SK-N-SH (cell line): ENCODE measurements around the gene KDM2A. TPM values are rescaled to one million over a fixed set of nuclear protein-coding genes. Genes with fewer than 3 reads are reported as not detected.

Source experiments
- CTCF ChIA-PET: fragments of 300-600, 350-600 bp; formaldehyde crosslinking; extraction: SDS; loops from one replicate; lab custom pipeline; 2021; lab: Yijun Ruan, JAX
- POLR2A ChIA-PET: fragments of 350-600 bp; sonication (Branson Sonifier 250); formaldehyde crosslinking; extraction: SDS; loops from one replicate; lab custom pipeline; 2020; ENCODE audit warnings: antibody characterized with exemption, inconsistent platforms; lab: Yijun Ruan, JAX
- DNase-seq: peaks from one replicate; pipeline ENCODE4 v3.0.0; 2012
- H2AFZ ChIP-seq: fragments of 200-600 bp; sonication (generic); 2 replicates; pipeline ENCODE4 v1.8.1; 2016; ENCODE audit warnings: antibody characterized with exemption, mild to moderate bottlenecking, low read depth
- H3F3A ChIP-seq: fragments of 200-600 bp; sonication (generic); replicated peaks from 2 replicates; pipeline ENCODE3; 2016; ENCODE audit warnings: antibody characterized with exemption, mild to moderate bottlenecking; ENCODE audit not compliant: insufficient read depth
- H3K27ac ChIP-seq, 2 experiments: fragments of 200-500 bp in 1 of 2; fragments of 200-600 bp in 1 of 2; sonication (Bioruptor generic) in 1 of 2; sonication (generic), shearing (Covaris generic) in 1 of 2; 2 replicates each; pipeline versions ENCODE4 v1.5.1 to v1.6.1; 2014 to 2016; ENCODE audit warnings: low read depth in 2 of 2, inconsistent platforms in 1 of 2, low read length in 1 of 2, mild to moderate bottlenecking in 1 of 2, mixed read lengths in 1 of 2
- H3K27me3 ChIP-seq: fragments of 200-600 bp; sonication (generic), shearing (Covaris generic); 2 replicates; pipeline ENCODE4 v1.6.1; 2016; ENCODE audit warnings: mixed run types; ENCODE audit not compliant: insufficient read depth
- H3K36me3 ChIP-seq, 2 experiments: fragments of 200-500 bp in 1 of 2; fragments of 200-600 bp in 1 of 2; sonication (Bioruptor generic) in 1 of 2; sonication (generic) in 1 of 2; replicated peaks in 1 of 2; 2 replicates each; pipeline versions ENCODE3 to v1.5.1; 2014 to 2016; ENCODE audit warnings: low read length in 1 of 2, mild to moderate bottlenecking in 1 of 2; ENCODE audit not compliant: insufficient read depth in 2 of 2, control insufficient read depth in 1 of 2
- H3K4me1 ChIP-seq, 2 experiments: fragments of 200-500 bp in 1 of 2; fragments of 200-600 bp in 1 of 2; sonication (Bioruptor generic) in 1 of 2; sonication (generic), shearing (Covaris generic) in 1 of 2; 2 replicates each; pipeline versions ENCODE4 v1.5.1 to v1.6.1; 2014 to 2016; ENCODE audit warnings: low read depth in 1 of 2, low read length in 1 of 2, mixed run types in 1 of 2; ENCODE audit not compliant: insufficient read depth in 2 of 2, control insufficient read depth in 1 of 2
- H3K4me2 ChIP-seq: fragments of 200-600 bp; sonication (generic), shearing (Covaris generic); 2 replicates; pipeline ENCODE4 v1.6.1; 2017; ENCODE audit warnings: mixed run types
- H3K4me3 ChIP-seq, 2 experiments: fragments of 200-500 bp in 1 of 2; fragments of 200-600 bp in 1 of 2; sonication (Bioruptor generic) in 1 of 2; sonication (generic), shearing (Covaris generic) in 1 of 2; 2 replicates each; pipeline versions ENCODE4 v1.5.1 to v1.8.1; 2014 to 2016; ENCODE audit warnings: low read depth in 2 of 2, inconsistent platforms in 1 of 2, low read length in 1 of 2, mild to moderate bottlenecking in 1 of 2, mixed read lengths in 1 of 2, moderate library complexity in 1 of 2
- H3K79me2 ChIP-seq: fragments of 200-600 bp; sonication (generic); 2 replicates; pipeline ENCODE4 v1.8.1; 2017; ENCODE audit warnings: mild to moderate bottlenecking; ENCODE audit not compliant: insufficient read depth
- H3K9ac ChIP-seq: fragments of 200-600 bp; sonication (generic); 2 replicates; pipeline ENCODE4 v1.6.1; 2017; ENCODE audit warnings: mixed run types
- H3K9me2 ChIP-seq: fragments of 200-600 bp; sonication (generic); 2 replicates; pipeline ENCODE4 v1.6.1; 2017; ENCODE audit warnings: mixed run types
- H3K9me3 ChIP-seq: fragments of 200-600 bp; sonication (generic); 2 replicates; pipeline ENCODE4 v1.6.1; 2017; ENCODE audit warnings: mixed run types, mild to moderate bottlenecking, moderate library complexity
- H4K20me1 ChIP-seq: fragments of 200-600 bp; sonication (generic); 2 replicates; pipeline ENCODE4 v1.6.1; 2017; ENCODE audit warnings: mild to moderate bottlenecking, mixed run types; ENCODE audit not compliant: insufficient read depth
- CHD2 ChIP-seq: fragments of 150-350 bp; IDR thresholded peaks from 2 replicates; pipeline ENCODE4 v1.6.1; 2018; ENCODE audit warnings: low read length; ENCODE audit not compliant: partially characterized antibody
- EP300 ChIP-seq, 2 experiments: IDR thresholded peaks; 2 replicates each; pipeline versions ENCODE4 v1.4.0 to v1.6.1; 2012; ENCODE audit warnings: borderline replicate concordance in 1 of 2, low read depth in 1 of 2, low read length in 1 of 2
- EZH2phosphoT487 ChIP-seq: fragments of 200-600 bp; sonication (generic); IDR thresholded peaks from 2 replicates; pipeline ENCODE4 v1.6.1; 2017; ENCODE audit warnings: low read depth, mixed run types, mild to moderate bottlenecking, antibody characterized with exemption, moderate library complexity, borderline replicate concordance
- FOSL2 ChIP-seq: IDR thresholded peaks from 2 replicates; pipeline ENCODE4 v1.4.0; 2012; ENCODE audit warnings: low read depth, mild to moderate bottlenecking, moderate library complexity, borderline replicate concordance
- FOXJ3 ChIP-seq: sonication (generic); formaldehyde crosslinking; IDR thresholded peaks from 2 replicates; pipeline ENCODE4 v1.5.1; 2020; ENCODE audit warnings: mild to moderate bottlenecking, missing genetic modification reagents
- FOXM1 ChIP-seq: IDR thresholded peaks from 2 replicates; pipeline ENCODE4 v1.4.0; 2012; ENCODE audit warnings: low read depth, mild to moderate bottlenecking
- GATA2 ChIP-seq: sonication (generic); formaldehyde crosslinking; IDR thresholded peaks from 2 replicates; pipeline ENCODE4 v1.5.0; 2020; ENCODE audit warnings: mild to moderate bottlenecking, missing genetic modification reagents
- IRF3 ChIP-seq: fragments of 150-350 bp; IDR thresholded peaks from 2 replicates; pipeline ENCODE4 v1.6.1; 2016; ENCODE audit warnings: mild to moderate bottlenecking, low read depth, low read length
- JUND ChIP-seq: IDR thresholded peaks from 2 replicates; pipeline ENCODE4 v1.4.0; 2012
- MAX ChIP-seq: IDR thresholded peaks from 2 replicates; pipeline ENCODE4 v1.4.0; 2012; ENCODE audit warnings: low read depth
- MEF2A ChIP-seq: IDR thresholded peaks from 2 replicates; pipeline ENCODE4 v1.4.0; 2012; ENCODE audit warnings: low read depth, borderline replicate concordance
- MXI1 ChIP-seq: IDR thresholded peaks from 2 replicates; pipeline ENCODE4 v1.6.1; 2012; ENCODE audit warnings: mild to moderate bottlenecking, low read depth, low read length, improper control_type of control experiment
- NRF1 ChIP-seq: IDR thresholded peaks from 2 replicates; pipeline ENCODE4 v1.6.1; 2012; ENCODE audit warnings: low read depth, mild to moderate bottlenecking, low read length
- POLR2AphosphoS5 ChIP-seq: IDR thresholded peaks from 2 replicates; pipeline ENCODE4 v1.6.1; 2012; ENCODE audit warnings: low read depth, low read length
- RAD21 ChIP-seq: IDR thresholded peaks from 2 replicates; pipeline ENCODE4 v1.6.1; 2012; ENCODE audit warnings: mild to moderate bottlenecking, low read length
- RCOR1 ChIP-seq: fragments of 150-350 bp; IDR thresholded peaks from 2 replicates; pipeline ENCODE4 v1.6.1; 2017; ENCODE audit warnings: antibody characterized with exemption, low read length
- REST ChIP-seq: IDR thresholded peaks from 2 replicates; pipeline ENCODE4 v1.6.1; 2012; ENCODE audit warnings: mild to moderate bottlenecking, low read depth, low read length, moderate library complexity
- RFX5 ChIP-seq: IDR thresholded peaks from 2 replicates; pipeline ENCODE4 v1.6.1; 2012; ENCODE audit warnings: mild to moderate bottlenecking, improper control_type of control experiment, low read length
- SIN3A ChIP-seq: IDR thresholded peaks from 2 replicates; pipeline ENCODE4 v1.6.1; 2012; ENCODE audit warnings: low read depth, mild to moderate bottlenecking, low read length, moderate library complexity, borderline replicate concordance
- TCF12 ChIP-seq: IDR thresholded peaks from 2 replicates; pipeline ENCODE4 v1.4.0; 2012
- YY1 ChIP-seq: IDR thresholded peaks from 2 replicates; pipeline ENCODE4 v1.4.0; 2012; ENCODE audit warnings: low read depth, mild to moderate bottlenecking
- WGBS: methylation state at CpG from one replicate; pipeline ENCODE4 v1.1.6; 2017; ENCODE audit warnings: low lambda C conversion rate; 5-methylcytosine and 5-hydroxymethylcytosine counted together
- polyA plus RNA-seq, 3 experiments: library from polyadenylated mRNA; depleted of rRNA; stranded (reverse); fragments of >200 nt; gene quantifications; 2 replicates each; pipeline ENCODE4 v1.2.3, GENCODE V29; 2012

The KDM2A gene
- polyA plus RNA-seq, 1 of the 3 experiments (the other 2 are of a cell fraction), result 28.4 TPM

DNA sequence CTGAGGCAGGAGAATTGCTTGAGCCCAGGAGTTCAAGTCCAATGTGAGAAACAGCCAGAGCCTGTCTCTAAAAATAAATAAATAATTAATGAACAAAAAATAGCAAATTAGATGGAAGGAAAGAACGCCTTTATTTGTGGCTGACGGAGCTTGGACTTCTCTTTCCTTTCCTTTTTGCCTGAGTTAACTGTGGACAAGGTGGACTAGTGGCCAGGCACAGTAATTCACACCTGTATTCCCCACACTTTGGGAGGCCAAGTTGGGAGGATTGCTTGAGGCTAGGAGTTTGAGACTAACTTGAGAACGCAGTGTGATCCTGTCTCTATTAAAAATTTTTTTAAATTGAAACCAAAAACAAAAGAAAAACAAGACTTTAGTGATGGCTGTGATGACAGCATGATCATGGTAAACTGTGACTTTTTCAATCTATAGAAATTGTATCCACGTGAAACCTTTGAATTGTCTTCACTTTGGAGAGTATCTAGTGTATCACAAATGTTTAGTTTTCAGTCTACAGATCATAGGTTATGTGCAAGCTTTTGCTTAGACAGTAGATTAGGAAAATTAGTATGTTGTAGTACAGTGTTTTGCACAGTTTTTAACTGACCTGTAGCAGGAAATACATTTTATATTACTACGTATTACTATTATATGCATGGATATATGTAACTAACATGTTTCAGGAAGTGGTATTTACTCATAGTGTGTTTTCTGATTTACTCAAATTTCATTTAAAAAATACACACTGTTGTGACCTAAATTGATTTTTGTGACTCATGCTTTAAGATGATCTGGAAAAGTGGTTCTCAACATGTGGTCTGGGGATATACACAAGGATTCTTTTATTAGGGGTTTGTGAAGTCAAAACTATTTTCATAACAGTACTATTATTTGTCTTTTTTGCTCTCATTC, 42.1 kb downstream of the KDM2A start:
- H3K4me2 ChIP-seq, result no peak overlapping the region
- H3K4me3 ChIP-seq, result no peak overlapping the region
- DNase-seq, result no peak
- no peak overlapping the region for H2AFZ ChIP-seq
- H3K27me3 ChIP-seq, result no peaks in the 10 kb centered on the region
- CTCF ChIA-PET, result interaction anchor here (0.6 to 2.4 kb wide), 5 partner anchors 12 to 78 kb away, joined by 3 to 7 read pairs (median 3); no protein-coding TSS in a partner anchor
- H3K79me2 ChIP-seq, result peaks cover 97% of the 10 kb centered on the region
- POLR2A ChIA-PET, result interaction anchor here (0.5 kb wide), 1 partner anchor 69 kb away, joined by 3 read pairs; no protein-coding TSS in a partner anchor
- TF ChIP-seq RAD21 (no peak), JUND (peak; percentile 14; the same call in 1 of the 2 replicates), POLR2AphosphoS5 (no peak), FOSL2 (peak; percentile 14; the same call in 1 of the 2 replicates), FOXJ3 (CRISPR knock-in tag) (no peak)
- TF ChIP-seq, all 33 proteins: peak for 2
- Histone ChIP-seq H3K9me2 (no peaks in the 10 kb centered on the region), H3K9ac (no peak overlapping the region), H3K4me1 (peaks cover 2 to 34% of the 10 kb centered on the region in 2 experiments; a peak in 3 of 4 replicates), H3K27ac (peak overlapping the region in 1 of 2 experiments; percentile 35; a peak in 2 of 4 replicates), H3K36me3 (peaks cover 0 to 6% of the 10 kb centered on the region in 2 experiments), H4K20me1 (peaks cover 65% of the 10 kb centered on the region), H3F3A (peaks cover 30% of the 10 kb centered on the region), H3K9me3 (no peaks in the 10 kb centered on the region)
- WGBS, result 86% methylated on average over 5 of the region's 5 CpGs

DNA sequence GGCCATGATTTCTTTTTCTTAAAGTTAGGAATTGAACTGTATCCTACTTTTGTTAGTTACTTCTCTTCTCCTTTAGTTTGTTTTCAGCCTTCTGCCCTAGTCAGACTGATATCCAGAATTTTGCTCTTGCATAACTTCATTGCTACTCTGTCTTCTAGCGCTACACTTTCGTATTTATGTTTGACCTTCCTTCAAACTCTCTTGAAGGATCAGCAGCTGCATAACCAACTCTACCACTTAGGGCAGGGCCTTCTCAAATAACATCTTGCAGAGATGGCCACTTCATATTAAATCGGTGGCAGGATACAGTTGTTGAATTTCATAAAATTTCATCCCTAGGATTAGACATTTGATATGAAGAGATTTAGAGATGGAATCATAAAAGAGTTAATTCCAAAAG, 43.9 kb downstream of the KDM2A start:
- H3K36me3 ChIP-seq, result peaks cover 0 to 6% of the 10 kb centered on the region in 2 experiments
- H3K4me2 ChIP-seq, result no peak overlapping the region
- no peak overlapping the region for H3K9ac ChIP-seq
- H4K20me1 ChIP-seq, result peaks cover 62% of the 10 kb centered on the region
- H3K9me3 ChIP-seq, result no peaks in the 10 kb centered on the region
- H3K27me3 ChIP-seq, result no peaks in the 10 kb centered on the region
- peaks cover 2 to 42% of the 10 kb centered on the region in 2 experiments; a peak in 3 of 4 replicates for H3K4me1 ChIP-seq
- ChIA-PET POLR2A (no interaction called here), CTCF (interaction anchor here (1.3 kb wide), 1 partner anchor 82 kb away, joined by 4 read pairs; no protein-coding TSS in a partner anchor)
- TF ChIP-seq MAX (no peak), MEF2A (no peak), IRF3 (no peak), FOXJ3 (CRISPR knock-in tag) (no peak), MXI1 (no peak), CHD2 (no peak), EZH2phosphoT487 (no peak), FOXM1 (no peak), TCF12 (no peak), RCOR1 (no peak), SIN3A (no peak), EP300 (IDR thresholded peaks at IDR 0.05; ENCODE audit: borderline replicate concordance in 1 of 2, low read depth in 1 of 2, low read length in 1 of 2) (no peak), JUND (no peak), GATA2 (CRISPR knock-in tag) (no peak), RFX5 (no peak), REST (no peak), YY1 (no peak), NRF1 (no peak)
- WGBS, result 97% methylated on average over 3 of the region's 3 CpGs
- no peak overlapping the region for H3K4me3 ChIP-seq
- no peak for DNase-seq
- H2AFZ ChIP-seq, result no peak overlapping the region
- peaks cover 94% of the 10 kb centered on the region for H3K79me2 ChIP-seq
- H3K27ac ChIP-seq, result no peak overlapping the region
- H3F3A ChIP-seq, result peaks cover 38% of the 10 kb centered on the region
- no peaks in the 10 kb centered on the region for H3K9me2 ChIP-seq
